CD4-positive, alpha-beta T cell treated with Interleukin-10 for 1 hour (primary cell): ENCODE measurements around the gene SPTBN1.

Source experiments
- DNase-seq: peaks from one replicate; pipeline ENCODE4 v3.0.0-alpha.2; 2020

The SPTBN1 gene

GRCh38 chr2:54595999-54596902 is 140.1 kb downstream of the SPTBN1 start:
- DNase-seq = no peak

- DNase-seq = peak; percentile 36
These were observed 141.2 kb downstream of the SPTBN1 start for GRCh38 chr2:54597153-54597848.

GRCh38 chr2:54598347-54599325 is 142.5 kb downstream of the SPTBN1 start:
- no peak for DNase-seq

- DNase-seq = no peak
These were observed 143.2 kb downstream of the SPTBN1 start for GRCh38 chr2:54599326-54599710.

- no peak for DNase-seq
These were observed 143.8 kb downstream of the SPTBN1 start for GRCh38 chr2:54599914-54600313.

- DNase-seq = no peak
These were observed 145.2 kb downstream of the SPTBN1 start for GRCh38 chr2:54601339-54601738.

GRCh38 chr2:54602736-54603322 is 146.7 kb downstream of the SPTBN1 start:
- DNase-seq = no peak

- DNase-seq = no peak
These were observed 147.2 kb downstream of the SPTBN1 start for GRCh38 chr2:54603357-54603756.

- DNase-seq = no peak
These were observed 147.7 kb downstream of the SPTBN1 start for GRCh38 chr2:54603796-54604195.

- no peak for DNase-seq
These were observed 148.7 kb downstream of the SPTBN1 start for GRCh38 chr2:54604871-54605270.

GRCh38 chr2:54605836-54606235 is 149.7 kb downstream of the SPTBN1 start:
- DNase-seq = no peak

- no peak for DNase-seq
These were observed 150.3 kb downstream of the SPTBN1 start for GRCh38 chr2:54606393-54606958.

- no peak for DNase-seq
These were observed 152.1 kb downstream of the SPTBN1 start for GRCh38 chr2:54608224-54608623.

- no peak for DNase-seq
These were observed 153.1 kb downstream of the SPTBN1 start for GRCh38 chr2:54609241-54609640.

GRCh38 chr2:54609647-54610046 is 153.5 kb downstream of the SPTBN1 start:
- DNase-seq = no peak

- no peak for DNase-seq
These were observed 154.6 kb downstream of the SPTBN1 start for GRCh38 chr2:54610700-54611099.

- no peak for DNase-seq
These were observed 155.9 kb downstream of the SPTBN1 start for GRCh38 chr2:54611830-54612545.

GRCh38 chr2:54613386-54613785 is 157.3 kb downstream of the SPTBN1 start:
- no peak for DNase-seq

- DNase-seq = no peak
These were observed 157.7 kb downstream of the SPTBN1 start for GRCh38 chr2:54613794-54614257.

- no peak for DNase-seq
These were observed 158.7 kb downstream of the SPTBN1 start for GRCh38 chr2:54614819-54615218.

GRCh38 chr2:54615832-54616534 is 159.9 kb downstream of the SPTBN1 start:
- no peak for DNase-seq
